Stimulated activated CD4-positive, alpha-beta T cell treated with anti-CD3 and anti-CD28 coated beads, TNF-alpha, amount 100 ng/mL, for 48 hours (primary cell): ENCODE data around the gene UBE2J2.

ENCODE experiments used
- DNase-seq, 3 donors: peaks; one replicate each; pipeline ENCODE4 v3.0.0-alpha.2; 2020; ENCODE audit warnings: low read depth in 3 of 3

UBE2J2 gene

DNA sequence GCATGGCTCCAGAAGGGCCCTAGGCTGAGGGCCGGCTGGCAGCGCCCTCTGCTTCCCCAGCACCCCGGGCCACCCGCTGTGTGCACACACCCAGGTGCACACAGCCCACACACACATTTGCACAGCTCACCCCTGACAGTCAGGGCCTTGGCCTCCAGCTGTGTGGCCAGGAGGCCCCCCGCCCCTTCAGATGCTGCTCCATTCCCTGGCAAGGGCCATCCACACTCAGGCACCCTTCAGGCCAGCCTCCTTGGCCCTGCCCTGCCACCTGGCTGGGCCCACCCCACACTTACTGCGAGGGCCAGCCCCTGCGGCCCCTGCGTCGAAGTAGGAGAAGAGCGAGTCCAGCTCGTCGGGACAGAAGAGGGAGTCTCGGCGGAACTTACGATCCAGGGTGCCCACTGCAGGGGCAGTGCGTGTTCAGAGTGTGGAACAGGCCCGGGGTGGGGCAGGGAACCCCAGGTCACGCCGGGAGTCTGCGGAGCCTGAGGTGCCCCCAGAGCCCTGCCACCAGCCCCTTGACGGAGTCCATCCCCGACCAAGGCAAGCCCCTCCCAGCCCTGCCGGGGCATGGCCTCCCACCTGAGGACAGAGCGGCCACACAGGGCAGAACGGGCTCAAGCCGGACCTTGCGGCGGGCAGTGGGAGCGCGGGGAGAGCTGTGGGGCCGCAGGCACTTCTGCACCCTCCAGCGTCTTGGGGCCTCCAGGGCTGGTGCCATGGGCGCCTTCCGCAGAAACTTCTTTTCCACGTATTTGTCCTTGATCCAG, 21.7 kb upstream of the UBE2J2 start:
- no peak for DNase-seq

DNA sequence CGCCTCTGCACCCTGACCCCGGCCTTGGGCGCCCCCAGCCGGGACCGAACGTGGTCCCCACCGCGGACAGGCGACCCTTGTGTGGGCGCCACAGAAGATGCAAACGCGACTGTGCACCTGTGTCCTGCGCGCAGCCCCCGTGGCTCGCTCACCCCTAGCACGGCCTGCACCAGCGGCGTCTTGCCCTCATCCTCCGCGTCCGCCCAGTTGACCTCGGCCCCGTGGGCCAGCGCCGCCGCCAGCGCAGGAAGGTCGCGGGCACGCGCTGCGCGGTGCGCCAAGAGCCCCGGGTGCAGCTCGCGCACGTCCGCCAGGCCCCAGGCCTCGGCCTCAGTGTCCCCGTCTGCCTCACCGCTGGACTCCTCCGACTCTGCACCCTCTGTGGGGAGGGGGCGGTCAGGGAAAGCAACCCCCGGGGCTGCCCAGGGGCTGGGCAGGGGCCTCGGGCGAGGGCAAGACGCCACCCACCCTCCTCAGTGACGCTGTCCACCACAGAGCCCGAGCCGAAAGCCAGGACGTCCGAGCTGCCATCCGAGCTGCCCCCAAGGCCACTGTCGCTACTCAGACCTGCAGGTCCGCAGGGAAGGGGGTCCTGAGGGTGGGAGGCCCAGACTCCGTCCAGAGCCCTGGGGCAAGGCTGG, 20.7 kb upstream of the UBE2J2 start:
- DNase-seq, result no peak

DNA sequence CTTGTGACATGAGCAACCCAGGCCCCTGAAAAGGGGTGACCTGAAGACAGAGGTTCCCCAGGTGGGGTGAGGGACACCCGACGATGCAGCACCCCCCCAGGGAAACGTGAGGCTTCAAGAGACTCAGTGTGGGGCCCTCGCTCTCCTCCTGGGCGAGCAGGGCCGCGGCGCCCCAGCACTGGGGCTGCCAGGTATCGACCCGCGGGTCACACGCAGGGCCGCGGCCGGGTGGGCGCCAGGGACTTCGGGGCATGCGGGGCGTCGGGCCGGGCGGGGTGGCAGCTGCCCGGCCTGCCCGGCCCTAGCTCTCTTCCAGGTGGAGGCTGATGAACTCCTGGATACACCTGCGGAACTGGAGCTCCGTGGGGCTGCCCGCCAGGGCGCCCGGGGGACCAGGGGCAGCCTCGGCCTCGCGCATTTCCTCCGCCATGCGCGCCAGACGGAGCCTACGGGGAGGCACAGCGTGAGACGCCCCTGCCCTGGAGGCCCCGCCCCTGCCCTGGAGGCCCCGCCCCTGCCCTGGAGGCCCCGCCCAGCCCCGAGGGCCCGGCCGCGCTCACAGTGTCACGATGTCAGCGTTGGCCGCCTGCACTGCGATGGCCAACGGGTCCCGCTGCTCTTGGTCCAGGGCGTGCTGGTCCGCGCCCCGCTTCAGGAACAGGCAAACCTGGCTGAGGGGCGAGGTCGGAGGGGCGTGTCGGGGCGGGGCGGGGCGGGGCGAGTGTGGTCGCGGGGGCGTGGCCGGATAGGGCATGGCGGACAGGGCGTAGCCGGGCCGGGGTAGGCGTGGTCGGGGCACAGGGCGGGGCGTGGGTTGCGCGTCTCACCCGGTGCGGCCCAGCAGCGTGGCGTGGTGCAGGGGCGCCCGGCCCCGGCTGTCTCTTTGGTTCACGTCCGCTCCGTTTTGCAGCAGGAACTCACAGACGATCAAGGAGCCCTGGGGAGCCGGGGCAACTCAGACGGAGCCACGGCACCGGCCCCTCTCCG, 19.9 kb upstream of the UBE2J2 start:
- no peak for DNase-seq

DNA sequence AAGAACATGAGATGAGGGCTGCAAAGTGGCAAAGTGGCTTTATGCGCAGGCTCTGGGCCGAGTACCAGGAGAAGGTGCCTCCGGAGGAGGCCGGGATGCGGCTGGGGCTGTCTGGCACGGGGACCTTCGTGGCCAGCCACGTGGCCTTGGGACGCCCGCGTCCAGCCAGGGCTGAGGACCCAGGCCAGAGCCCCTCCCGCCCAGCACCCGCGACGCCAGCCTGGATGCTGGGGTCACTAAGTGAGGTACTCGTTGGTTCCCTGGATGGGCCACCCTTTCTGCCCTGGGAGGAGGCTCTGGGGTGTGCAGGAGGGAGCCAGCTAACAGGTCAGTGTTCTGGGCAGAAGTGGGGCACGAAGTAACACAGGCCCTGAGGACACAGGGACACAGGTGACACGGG, 19.2 kb upstream of the UBE2J2 start:
- DNase-seq, result no peak

DNA sequence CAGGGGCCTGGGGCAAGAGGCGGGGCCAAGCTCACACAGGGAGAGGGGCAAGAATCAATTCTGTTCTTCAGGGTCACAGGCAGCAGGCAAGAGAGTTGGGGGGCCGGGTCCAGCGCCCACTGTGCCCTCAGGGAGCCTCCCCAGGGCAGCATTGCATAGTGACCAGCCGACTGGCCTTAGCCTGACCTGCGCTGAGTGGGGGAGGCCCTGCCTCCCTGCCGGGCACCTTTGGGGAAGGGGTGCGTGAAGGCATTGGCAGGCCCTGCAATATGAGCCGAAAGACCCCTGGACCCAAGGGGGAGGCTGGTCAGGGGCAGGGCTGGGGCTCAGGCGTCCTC, 18.8 kb upstream of the UBE2J2 start:
- no peak for DNase-seq

DNA sequence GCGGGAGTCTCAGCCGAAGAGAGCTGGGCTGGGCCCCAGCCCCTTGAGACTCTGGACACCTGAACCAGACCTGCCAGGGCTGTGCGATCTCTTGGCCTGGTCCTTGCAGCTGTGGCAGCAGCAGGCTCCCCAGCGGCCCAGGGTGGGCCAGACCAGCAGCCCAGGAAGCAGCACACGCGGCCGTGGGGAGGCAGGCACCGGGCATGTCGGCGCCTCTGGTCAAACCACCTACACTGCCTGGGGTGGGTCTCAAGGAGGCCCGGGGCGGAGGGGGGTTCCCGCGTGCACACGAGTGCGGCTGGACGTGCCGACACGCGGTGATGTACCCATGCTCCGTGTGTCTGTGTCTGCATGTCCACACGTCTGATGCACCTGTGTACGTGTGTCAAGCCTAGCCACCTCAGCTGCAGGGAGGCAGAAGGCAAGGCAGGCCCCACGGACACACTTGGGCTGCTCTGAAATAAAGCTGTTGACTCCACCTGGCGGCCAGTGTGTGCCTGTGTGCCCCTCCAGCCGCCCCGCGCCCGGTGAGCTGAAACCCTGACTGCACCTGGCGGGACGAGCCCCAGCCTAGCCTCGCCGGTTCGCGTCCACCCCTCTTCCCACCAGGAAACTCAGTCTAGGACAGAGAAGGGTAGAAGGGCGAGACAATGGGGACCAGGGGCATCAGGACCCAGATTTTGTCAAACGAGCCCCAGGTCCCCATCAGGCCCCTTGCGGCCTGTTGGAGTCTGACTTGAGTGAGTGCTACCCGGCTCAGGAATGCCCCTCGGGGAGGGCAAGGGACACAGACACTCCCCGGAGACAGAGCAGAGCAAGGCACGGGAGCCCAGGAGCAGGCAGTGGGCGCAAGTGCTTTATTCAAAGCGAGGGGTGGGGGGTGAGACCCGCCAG, 18.1 kb upstream of the UBE2J2 start:
- DNase-seq, result peak in 1 of 3 donors; percentile 40

DNA sequence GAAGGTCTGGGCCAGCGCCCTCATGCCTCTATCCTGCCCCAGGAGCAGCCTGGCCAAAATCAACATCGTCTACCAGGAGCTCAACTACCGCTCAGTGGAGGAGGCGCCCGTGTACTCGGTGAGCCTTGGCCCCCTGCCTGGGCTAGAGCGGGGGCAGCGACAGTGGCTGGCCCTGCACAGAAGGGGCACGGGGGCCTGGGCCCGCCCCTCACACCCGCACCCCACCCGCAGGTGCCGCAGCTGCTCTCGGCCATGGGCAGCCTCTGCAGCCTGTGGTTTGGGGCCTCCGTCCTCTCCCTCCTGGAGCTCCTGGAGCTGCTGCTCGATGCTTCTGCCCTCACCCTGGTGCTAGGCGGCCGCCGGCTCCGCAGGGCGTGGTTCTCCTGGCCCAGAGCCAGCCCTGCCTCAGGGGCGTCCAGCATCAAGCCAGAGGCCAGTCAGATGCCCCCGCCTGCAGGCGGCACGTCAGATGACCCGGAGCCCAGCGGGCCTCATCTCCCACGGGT, 17.4 kb upstream of the UBE2J2 start:
- DNase-seq, result no peak

DNA sequence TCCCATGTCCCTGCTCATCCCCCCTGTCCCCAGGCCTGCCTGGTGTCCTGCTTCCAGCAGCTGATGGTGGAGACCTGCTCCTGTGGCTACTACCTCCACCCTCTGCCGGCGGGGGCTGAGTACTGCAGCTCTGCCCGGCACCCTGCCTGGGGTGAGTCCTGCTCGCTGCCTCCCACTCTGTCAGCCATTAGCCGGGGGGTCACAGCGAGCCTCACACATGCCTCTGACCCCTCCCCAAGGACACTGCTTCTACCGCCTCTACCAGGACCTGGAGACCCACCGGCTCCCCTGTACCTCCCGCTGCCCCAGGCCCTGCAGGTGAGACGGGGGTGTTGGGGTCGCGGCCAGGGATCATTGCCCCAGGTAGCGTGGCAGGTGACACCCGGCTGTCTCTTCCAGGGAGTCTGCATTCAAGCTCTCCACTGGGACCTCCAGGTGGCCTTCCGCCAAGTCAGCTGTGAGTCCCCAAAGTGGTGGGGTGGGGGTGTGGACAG, 16.6 kb upstream of the UBE2J2 start:
- DNase-seq, result no peak

DNA sequence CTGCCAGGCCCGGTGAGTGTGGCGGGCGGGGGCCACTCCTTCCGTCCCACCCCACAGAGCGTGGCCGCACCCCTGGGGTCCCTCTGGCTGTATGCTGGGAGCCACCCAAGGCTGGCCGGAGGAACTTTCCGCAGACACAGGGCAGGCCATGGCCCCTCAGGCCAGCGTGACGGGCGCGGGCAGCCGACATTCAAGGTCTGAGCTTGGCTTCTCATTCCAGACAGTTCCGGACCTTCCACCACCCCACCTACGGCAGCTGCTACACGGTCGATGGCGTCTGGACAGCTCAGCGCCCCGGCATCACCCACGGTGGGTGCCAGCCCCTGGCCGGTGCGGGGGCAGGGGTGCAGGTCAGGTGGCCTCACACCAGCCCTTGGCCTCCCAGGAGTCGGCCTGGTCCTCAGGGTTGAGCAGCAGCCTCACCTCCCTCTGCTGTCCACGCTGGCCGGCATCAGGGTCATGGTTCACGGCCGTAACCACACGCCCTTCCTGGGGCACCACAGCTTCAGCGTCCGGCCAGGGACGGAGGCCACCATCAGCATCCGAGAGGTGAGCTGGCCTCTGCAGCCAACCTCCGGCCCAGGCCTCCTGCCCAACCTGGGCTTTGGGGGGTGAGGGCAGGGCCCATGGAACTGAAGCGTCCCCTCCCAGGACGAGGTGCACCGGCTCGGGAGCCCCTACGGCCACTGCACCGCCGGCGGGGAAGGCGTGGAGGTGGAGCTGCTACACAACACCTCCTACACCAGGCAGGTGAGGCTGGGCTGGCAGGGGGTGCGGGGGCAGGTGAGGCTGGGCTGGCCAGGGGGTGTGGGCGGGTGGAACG, 13.8 kb upstream of the UBE2J2 start:
- no peak for DNase-seq

DNA sequence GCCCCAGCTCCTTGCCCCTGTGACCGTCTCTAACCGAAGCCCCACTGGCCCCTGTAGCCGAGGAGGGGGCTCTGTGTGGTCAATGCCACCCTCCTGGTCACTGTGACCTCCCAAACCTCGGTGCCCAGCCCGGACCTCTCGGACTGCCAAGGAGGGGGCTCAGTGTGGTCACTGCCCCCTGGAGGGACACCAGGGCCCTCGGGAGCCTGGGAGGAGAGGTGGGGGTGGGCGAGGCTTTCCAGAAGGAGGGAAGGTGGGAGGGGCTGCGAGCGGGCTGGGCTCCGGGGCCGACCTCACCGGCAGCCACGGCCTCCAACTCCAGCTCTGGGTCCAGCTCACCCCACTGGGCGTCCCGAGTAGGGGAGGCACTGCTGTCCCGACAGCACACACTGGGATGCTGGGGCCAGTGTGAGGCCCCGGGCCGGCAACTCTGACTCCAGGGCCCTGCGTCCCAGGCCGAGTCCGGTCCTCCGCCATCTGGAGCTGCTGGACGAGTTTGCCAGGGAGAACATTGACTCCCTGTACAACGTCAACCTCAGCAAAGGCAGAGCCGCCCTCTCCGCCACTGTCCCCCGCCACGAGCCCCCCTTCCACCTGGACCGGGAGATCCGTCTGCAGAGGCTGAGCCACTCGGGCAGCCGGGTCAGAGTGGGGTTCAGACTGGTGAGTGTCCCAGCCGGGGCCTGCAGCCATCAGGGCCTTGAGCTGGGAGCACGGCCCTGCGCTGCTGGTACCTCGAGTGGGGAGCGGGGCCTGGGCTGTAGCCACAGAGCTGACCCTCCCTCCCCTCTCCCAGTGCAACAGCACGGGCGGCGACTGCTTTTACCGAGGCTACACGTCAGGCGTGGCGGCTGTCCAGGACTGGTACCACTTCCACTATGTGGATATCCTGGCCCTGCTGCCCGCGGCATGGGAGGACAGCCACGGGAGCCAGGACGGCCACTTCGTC, 12.9 kb upstream of the UBE2J2 start:
- DNase-seq, result no peak

DNA sequence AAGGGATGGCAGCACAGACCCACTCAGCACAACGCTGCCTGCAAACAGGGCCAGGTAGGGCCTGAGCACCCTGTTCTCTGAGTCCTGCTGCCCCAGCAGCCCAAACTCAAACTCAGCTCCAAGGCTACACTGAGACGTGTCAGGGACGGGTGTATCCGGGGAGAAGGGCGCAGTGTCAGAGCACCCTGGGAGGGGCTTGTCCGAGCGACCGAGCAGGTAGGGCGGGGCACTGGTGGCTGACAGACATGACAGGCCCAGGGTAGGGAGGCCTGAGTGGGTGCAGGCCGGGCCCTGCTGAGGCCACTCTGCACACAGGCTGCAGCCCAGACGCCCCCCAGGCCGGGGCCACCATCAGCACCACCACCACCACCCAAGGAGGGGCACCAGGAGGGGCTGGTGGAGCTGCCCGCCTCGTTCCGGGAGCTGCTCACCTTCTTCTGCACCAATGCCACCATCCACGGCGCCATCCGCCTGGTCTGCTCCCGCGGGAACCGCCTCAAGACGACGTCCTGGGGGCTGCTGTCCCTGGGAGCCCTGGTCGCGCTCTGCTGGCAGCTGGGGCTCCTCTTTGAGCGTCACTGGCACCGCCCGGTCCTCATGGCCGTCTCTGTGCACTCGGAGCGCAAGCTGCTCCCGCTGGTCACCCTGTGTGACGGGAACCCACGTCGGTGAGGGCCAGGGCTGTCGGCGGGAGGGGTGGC, 12.1 kb upstream of the UBE2J2 start:
- no peak for DNase-seq

DNA sequence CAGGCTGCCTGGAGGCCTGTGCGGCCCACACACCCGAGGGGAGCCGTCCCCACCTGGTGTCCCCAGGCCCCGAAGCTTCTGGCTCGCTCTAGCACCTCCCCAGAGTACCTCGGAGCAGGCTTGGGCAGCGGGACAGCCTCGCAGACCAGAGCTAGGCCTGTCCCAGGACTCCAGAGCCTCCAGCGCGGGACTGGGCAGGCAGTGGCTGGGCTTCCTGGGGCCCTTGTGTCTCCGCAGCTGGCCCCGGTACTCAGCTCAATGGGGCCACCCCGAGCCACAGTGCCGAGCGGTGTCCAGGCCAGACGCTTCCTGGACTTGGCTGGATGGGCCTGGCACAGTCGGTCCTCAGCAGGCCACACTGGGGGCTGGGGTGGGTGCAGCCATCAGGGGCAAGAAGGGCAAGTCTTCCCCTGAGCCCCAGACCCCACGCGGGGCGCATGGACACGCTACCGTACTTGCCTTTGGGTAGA, 11.5 kb upstream of the UBE2J2 start:
- no peak for DNase-seq

DNA sequence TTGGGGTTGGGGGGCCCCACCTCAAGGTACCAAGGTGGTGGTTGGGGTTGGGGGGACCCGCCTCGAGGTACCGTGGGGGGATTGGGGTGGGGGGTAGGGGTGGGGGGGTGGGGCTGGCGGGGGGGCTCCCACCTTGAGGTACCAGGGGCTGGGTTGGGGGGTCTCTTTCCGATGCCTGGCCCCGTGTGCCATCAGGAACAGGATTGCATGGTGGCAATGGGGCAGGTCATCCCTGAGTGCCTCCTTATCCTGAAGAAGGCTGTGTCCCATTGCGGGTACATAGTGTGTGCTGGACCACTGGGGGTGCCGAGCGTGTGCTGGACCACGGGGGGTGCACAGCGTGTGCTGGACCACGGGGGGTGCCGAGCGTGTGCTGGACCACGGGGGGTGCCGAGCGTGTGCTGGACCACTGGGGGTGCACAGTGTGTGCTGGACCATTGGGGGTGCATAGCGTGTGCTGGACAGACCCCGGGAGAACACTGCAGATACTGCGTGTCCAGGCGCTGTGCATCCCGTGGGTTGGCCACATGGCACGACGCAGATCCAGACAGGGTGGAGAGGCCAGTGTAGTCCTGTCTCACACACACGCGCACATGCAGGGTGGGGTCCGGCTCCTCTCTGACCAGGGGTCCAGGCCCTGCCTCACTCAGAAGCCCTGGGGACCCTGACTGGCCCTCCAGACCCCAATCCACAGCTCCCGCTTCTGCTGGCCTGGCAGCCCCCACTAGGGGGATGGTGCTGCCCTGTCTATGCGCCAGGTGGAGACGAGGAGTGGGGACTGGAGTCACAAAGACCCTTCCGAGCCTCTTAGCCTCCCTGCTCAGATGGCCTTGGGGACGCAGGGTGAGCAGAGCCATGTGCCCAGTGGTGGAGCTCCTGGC, 10.8 kb upstream of the UBE2J2 start:
- DNase-seq, result no peak

DNA sequence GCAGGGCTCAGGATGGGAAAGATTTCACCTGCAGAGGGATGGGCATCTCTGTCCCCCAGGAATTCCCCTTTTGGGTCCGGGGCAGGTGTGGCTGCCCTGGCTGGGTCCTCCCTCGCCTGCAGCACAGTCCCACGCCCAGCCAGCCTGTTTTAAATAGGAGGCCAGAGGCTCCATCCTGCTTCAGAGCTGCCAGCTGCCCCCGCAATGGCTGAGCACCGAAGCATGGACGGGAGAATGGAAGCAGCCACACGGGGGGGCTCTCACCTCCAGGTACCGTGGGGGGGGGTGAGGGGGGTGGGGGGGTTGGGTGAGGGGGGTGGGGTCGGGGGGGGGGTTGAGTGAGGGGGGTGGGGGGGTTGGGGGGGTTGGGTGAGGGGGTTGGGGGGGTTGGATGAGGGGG, 10.2 kb upstream of the UBE2J2 start:
- no peak for DNase-seq

DNA sequence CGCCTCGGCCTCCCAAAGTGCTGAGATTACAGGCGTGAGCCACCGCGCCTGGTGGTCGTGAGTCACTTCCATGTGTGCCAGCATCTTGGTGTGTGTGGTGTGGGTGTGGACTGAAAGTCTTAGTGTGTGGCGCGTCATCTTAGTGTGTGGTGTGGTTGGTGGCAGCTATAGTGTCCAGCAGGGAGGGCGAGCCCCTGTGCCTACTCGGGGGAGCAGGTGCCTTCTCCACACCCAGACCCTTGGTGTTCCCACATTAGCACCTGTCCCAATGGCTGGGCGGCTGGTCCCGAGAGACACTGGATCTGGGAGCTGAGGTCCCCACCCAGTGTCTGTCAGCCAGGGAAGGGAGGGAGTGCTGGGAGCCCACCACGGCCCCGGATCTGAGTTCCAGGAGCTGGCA, 9.3 kb upstream of the UBE2J2 start:
- DNase-seq, result peak in 1 of 3 donors; percentile 43

DNA sequence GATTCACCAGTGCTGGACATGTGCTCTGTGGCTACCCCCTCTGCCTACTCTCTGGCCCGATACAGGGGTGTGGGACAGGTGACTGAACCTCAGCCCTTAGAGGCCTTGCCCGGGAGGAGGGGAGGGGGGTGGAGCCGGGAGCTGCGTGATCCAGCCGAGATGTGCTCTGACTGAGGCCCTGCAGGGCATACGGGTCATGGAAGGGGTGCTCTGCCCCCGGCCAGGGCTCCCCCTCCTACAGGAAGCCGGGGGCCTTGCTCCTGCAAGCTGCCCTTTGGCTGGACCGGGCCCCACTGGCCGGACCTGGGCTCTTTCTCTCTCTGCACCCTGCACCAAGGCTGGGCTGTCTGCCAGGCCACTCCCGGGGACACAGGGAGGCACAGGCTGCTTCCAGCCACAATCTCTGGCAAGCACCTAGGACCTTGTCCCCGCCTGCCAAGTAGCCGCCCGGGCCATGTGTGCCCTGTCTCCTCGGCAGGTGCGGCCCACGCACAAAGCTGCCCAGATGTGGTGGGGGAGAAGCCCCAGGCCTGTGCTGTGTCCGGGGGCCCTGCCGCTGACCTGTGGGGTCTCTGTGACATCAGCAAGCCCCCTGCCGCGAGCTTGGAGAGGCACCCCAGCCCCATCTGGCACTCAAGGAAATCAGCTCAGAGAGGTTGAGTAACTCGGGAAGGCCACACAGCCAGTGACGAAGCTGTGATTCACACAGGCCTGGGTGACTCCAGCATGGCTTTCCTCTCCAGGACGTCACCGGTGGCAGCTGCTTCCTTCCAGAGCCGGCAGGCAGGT, 8.1 kb upstream of the UBE2J2 start:
- DNase-seq, result no peak
